Activated T-cell treated with anti-CD3 and anti-CD28 coated beads, Interleukin-2, amount 50 U/mL, for 72 hours (primary cell): ENCODE results near the gene KIAA0040. TPM values are rescaled to one million over a fixed set of nuclear protein-coding genes. Genes with fewer than 3 reads are reported as not detected.

Experiments used
- ATAC-seq, 2 donors: fragments of 150-1000 bp; cut with Tn5 transposase; replicated peaks in 1 of 2; 2 replicates each; pipeline ENCODE4 v1.10.0; 2021; ENCODE audit warnings: moderate library complexity in 2 of 2, mild to moderate bottlenecking in 1 of 2
- DNase-seq, 2 donors: peaks; one replicate each; pipeline ENCODE4 v3.0.0; 2021 to 2022; ENCODE audit warnings: mixed read lengths in 1 of 2
- H3K27ac Mint-ChIP-seq: one replicate; pipeline ENCODE4 v1.8.0; 2022; ENCODE audit warnings: mild to moderate bottlenecking, moderate library complexity, mixed read lengths
- H3K27me3 Mint-ChIP-seq: one replicate; pipeline ENCODE4 v1.8.0; 2022; ENCODE audit warnings: low read depth, mixed read lengths
- H3K36me3 Mint-ChIP-seq, 2 donors: one replicate each; pipeline ENCODE4 v1.8.0; 2022; ENCODE audit warnings: mixed read lengths in 2 of 2, mild to moderate bottlenecking in 1 of 2; ENCODE audit not compliant: insufficient read depth in 2 of 2
- H3K4me1 Mint-ChIP-seq: one replicate; pipeline ENCODE4 v1.8.0; 2022; ENCODE audit warnings: low read depth, mixed read lengths
- H3K4me3 Mint-ChIP-seq, 2 donors: one replicate each; pipeline ENCODE4 v1.8.0; 2022; ENCODE audit warnings: mild to moderate bottlenecking in 2 of 2, mixed read lengths in 2 of 2, moderate library complexity in 2 of 2
- H3K9me3 Mint-ChIP-seq, 2 donors: one replicate each; pipeline ENCODE4 v1.8.0; 2022; ENCODE audit warnings: mixed read lengths in 2 of 2
- total RNA-seq, 2 donors: library from RNA; stranded (reverse); gene quantifications; one replicate each; pipeline ENCODE4 v1.2.3, GENCODE V29; 2022

KIAA0040 gene
- 10 to 100 TPM; 33.4 to 37.4 TPM for total RNA-seq

GRCh38 chr1:175192630-175193526 lies at the start of gene KIAA0040:
TSS of gene KIAA0040 (minus strand) at chr1:175192776. CDS start at chr1:175161013, 31,763 bp downstream.
- peaks cover 43% of the 10 kb centered on the region for H3K4me1 Mint-ChIP-seq
- H3K27ac Mint-ChIP-seq = peak within 1 kb of the TSS; percentile 91
- ATAC-seq = peak; percentile 74 to 80
- peak; percentile 68 to 72 for DNase-seq
- peak within 1 kb of the TSS; percentile 84 to 95 for H3K4me3 Mint-ChIP-seq
- H3K36me3 Mint-ChIP-seq = peaks cover 2 to 5% of the 10 kb centered on the region in 2 donors
- no peaks in the 10 kb centered on the region for H3K27me3 Mint-ChIP-seq
- H3K9me3 Mint-ChIP-seq = no peaks in the 10 kb centered on the region

- Mint-ChIP-seq H3K36me3 (peaks cover 5 to 6% of the 10 kb centered on the region in 2 donors), H3K27me3 (no peaks in the 10 kb centered on the region), H3K9me3 (peaks cover 2 to 7% of the 10 kb centered on the region in 2 donors), H3K4me1 (peaks cover 31% of the 10 kb centered on the region), H3K4me3 (peak overlapping the region in 1 of 2 donors; percentile 2), H3K27ac (no peak overlapping the region)
- ATAC-seq (no peak), DNase-seq (no peak)
Measured at GRCh38 chr1:175237389-175237788, 44.8 kb upstream of the KIAA0040 start.

DNA sequence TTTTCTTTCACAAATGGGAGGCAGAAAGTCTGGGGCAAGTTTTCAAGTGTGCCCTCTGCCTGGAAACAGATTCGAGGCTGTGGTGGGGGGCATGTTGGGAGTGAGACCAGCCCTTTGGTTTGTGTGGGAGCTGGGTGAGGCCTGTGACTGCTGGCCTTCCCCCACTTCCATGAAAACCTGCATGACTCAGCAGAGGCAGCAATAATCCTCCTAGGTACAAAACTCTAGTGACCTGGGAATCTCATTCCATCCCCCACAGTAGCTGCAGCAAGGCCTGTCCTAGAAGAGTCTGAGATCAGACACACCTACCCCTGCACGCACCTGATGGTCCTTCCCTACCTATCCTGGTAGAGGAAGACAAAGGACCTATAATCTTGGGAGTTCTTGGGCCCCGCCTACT lies 42.1 kb upstream of the KIAA0040 start:
- Mint-ChIP-seq H3K4me3 (no peak overlapping the region), H3K36me3 (peaks cover 5 to 6% of the 10 kb centered on the region in 2 donors), H3K9me3 (peaks cover 2 to 7% of the 10 kb centered on the region in 2 donors), H3K27ac (no peak overlapping the region), H3K4me1 (peaks cover 31% of the 10 kb centered on the region), H3K27me3 (no peaks in the 10 kb centered on the region)
- ATAC-seq (no peak), DNase-seq (no peak)

DNA sequence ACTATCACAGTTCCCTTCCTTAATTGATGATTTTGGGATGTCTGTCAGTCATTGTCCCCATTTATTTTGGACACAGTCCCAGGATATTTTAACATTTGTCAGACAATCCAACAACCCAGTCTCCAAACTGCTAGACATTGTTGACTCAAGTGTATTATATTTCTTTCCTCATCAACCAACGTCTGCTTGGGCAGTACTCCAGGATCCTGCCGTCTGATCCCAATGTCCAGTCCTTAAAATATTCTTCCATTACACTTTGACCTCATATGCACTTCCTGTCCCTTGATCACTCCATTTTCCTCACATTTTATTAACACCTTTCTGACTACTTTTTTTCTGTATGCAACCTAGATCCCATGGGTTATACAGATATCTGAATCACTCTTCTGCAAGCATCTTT lies 39.8 kb upstream of the KIAA0040 start:
- peaks cover 0 to 2% of the 10 kb centered on the region in 2 donors for H3K9me3 Mint-ChIP-seq
- no peaks in the 10 kb centered on the region for H3K27me3 Mint-ChIP-seq
- H3K4me1 Mint-ChIP-seq = peaks cover 27% of the 10 kb centered on the region
- no peak for ATAC-seq
- no peak overlapping the region for H3K27ac Mint-ChIP-seq
- no peak for DNase-seq
- peaks cover under 1% of the 10 kb centered on the region in 2 donors for H3K36me3 Mint-ChIP-seq
- no peak overlapping the region for H3K4me3 Mint-ChIP-seq

GRCh38 chr1:175225805-175226129 lies 33.2 kb upstream of the KIAA0040 start:
- H3K27me3 Mint-ChIP-seq = no peaks in the 10 kb centered on the region
- H3K27ac Mint-ChIP-seq = no peak overlapping the region
- DNase-seq = no peak

DNA sequence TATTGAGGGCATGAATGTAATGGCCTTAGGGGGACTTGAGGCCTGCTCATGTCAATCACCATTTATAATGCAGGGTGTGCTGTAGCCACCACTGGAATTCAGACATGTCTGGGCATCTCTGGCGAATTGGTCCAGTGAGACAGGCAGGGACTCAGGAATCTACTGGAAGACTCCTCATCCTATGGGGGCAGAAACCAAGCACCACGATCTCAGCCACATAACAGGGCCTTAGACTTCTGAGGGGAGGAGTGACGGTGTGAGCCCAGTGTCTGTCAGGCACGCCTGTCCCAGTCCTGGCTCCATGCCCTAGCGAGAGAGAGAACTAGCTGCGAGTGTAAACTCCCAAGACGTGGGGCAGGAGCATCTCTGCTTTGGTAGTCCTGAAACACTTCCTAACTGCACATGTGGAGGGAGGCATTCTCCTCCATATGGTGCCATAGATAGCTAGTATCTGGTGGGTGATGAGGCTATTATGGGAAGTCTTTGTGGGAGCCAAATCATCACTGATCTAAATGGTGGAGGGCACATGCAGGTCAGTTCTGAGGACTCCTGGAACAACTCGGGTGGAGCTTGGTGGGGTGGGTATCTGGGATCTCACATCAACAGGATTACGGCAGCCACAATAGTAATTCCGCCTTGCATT lies 29.8 kb upstream of the KIAA0040 start:
- ATAC-seq (no peak), DNase-seq (no peak)
- Mint-ChIP-seq H3K27me3 (no peaks in the 10 kb centered on the region), H3K36me3 (no peaks in the 10 kb centered on the region), H3K9me3 (no peaks in the 10 kb centered on the region), H3K4me1 (peaks cover 4% of the 10 kb centered on the region), H3K4me3 (no peak overlapping the region), H3K27ac (no peak overlapping the region)

More at GRCh38 chr1:175225805-175226129, 33.2 kb upstream of the KIAA0040 start:
- Mint-ChIP-seq H3K36me3 (no peaks in the 10 kb centered on the region), H3K4me3 (no peak overlapping the region), H3K9me3 (no peaks in the 10 kb centered on the region), H3K4me1 (no peaks in the 10 kb centered on the region)
- ATAC-seq = no peak

GRCh38 chr1:175221557-175222175 lies 29.1 kb upstream of the KIAA0040 start:
- H3K36me3 Mint-ChIP-seq = no peaks in the 10 kb centered on the region
- H3K27me3 Mint-ChIP-seq = no peaks in the 10 kb centered on the region
- H3K9me3 Mint-ChIP-seq = no peaks in the 10 kb centered on the region
- H3K27ac Mint-ChIP-seq = no peak overlapping the region
- no peak for ATAC-seq
- H3K4me1 Mint-ChIP-seq = peaks cover 4% of the 10 kb centered on the region
- H3K4me3 Mint-ChIP-seq = no peak overlapping the region
- DNase-seq = no peak

- no peak overlapping the region for H3K4me3 Mint-ChIP-seq
- H3K4me1 Mint-ChIP-seq = peaks cover 4% of the 10 kb centered on the region
- H3K27ac Mint-ChIP-seq = no peak overlapping the region
- H3K27me3 Mint-ChIP-seq = no peaks in the 10 kb centered on the region
- no peaks in the 10 kb centered on the region for H3K9me3 Mint-ChIP-seq
- DNase-seq (no peak), ATAC-seq (no peak)
- H3K36me3 Mint-ChIP-seq = no peaks in the 10 kb centered on the region
Measured at GRCh38 chr1:175220853-175221556, 28.4 kb upstream of the KIAA0040 start.

DNA sequence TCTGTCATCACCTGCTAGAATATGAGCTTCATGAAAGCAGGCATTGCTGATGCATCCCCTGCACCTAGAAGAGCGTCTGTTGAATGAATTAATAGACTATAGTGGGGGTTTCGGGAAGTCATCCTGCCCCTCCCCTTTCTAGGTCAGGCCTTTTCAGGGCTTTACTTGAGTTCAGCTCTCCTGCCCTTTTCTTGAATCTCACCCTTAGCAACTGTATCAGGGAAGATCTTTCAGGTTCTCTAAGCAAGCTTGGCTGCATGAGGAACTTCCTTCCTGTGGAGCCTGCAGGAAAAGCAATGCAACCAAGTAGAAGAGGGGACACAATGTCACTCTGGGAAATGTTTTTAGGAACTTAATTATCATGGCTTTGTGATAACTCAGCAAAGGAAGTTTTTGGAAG lies 27.2 kb upstream of the KIAA0040 start:
- H3K27ac Mint-ChIP-seq = no peak overlapping the region
- no peaks in the 10 kb centered on the region for H3K27me3 Mint-ChIP-seq
- DNase-seq (no peak), ATAC-seq (no peak)
- no peaks in the 10 kb centered on the region for H3K36me3 Mint-ChIP-seq
- no peaks in the 10 kb centered on the region for H3K9me3 Mint-ChIP-seq
- H3K4me1 Mint-ChIP-seq = peaks cover 4% of the 10 kb centered on the region
- no peak overlapping the region for H3K4me3 Mint-ChIP-seq

DNA sequence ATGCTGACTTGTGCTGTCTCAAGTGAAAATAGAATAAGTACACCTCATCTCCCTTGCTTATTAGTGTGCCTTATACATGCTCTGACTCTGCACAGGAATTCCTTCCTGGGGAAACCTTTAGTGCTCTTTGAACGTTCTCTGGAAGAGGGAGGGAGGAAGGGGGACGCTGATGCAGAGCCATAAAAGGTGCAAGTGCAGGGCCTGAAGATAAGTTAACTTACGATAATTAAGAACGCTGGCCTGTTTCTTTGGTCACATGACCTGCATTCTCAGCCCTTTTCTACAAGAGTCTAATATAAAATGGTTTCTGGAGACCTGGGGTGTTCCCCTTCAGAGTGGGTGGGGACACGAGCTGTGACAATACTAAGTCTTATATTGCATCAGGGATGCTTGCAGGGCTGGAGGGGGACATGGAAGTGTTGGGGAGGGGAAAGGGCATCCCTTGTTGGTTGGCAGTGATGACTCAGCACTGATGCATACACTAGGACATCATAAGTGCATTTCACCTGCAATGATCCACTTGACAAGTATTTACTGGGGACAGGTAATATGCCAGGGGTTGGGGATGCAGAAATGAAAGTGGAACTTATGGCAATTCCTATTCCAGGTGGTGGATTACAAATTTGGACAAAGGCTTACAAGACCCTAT lies 26.3 kb upstream of the KIAA0040 start:
- ATAC-seq = peak; percentile 50 to 64
- Mint-ChIP-seq H3K4me1 (peaks cover 4% of the 10 kb centered on the region), H3K27me3 (no peaks in the 10 kb centered on the region), H3K9me3 (no peaks in the 10 kb centered on the region), H3K36me3 (no peaks in the 10 kb centered on the region), H3K4me3 (no peak overlapping the region), H3K27ac (no peak overlapping the region)
- peak in 1 of 2 donors; percentile 4 for DNase-seq

DNA sequence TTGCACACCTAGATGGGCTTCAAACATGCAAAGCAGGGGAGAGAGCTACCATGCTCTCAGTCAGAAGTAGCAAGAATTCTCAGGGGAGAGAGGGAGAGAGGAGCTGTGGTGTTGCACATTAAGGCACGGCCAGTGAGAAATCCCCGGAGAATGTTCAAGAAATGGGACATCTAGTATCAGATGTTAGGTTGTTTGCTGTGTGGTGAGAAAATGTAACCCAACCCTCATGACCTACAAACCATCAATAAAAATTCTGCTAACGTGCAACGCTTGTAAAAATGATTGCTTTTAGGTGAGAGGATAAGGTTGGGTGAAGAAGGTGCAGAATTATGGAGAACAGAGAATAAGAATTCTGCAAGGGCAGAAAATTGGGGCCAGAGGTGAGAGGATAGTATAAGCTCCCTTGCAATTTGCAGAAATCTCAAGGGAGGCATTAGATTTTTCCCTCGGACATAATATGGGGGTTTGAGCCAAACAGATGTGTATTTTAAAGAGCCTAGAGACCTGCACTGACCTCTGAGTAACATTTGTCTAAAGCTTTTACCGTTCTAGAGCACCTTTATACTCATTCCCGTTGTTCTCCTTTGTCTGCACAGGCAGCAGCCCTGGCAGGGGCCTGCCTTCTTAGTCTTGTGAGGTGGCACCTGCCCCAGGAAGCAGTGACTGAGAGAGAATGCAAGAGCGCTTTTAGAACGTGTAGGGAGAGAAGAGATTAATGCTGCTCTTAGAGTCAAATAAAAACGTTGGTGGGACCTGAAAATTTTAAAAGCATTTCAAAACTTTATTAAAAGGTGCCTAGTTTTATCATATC lies 25.4 kb upstream of the KIAA0040 start:
- ATAC-seq (no peak), DNase-seq (no peak)
- Mint-ChIP-seq H3K9me3 (no peaks in the 10 kb centered on the region), H3K4me1 (peaks cover 4% of the 10 kb centered on the region), H3K36me3 (no peaks in the 10 kb centered on the region), H3K27me3 (no peaks in the 10 kb centered on the region), H3K4me3 (no peak overlapping the region), H3K27ac (no peak overlapping the region)

DNA sequence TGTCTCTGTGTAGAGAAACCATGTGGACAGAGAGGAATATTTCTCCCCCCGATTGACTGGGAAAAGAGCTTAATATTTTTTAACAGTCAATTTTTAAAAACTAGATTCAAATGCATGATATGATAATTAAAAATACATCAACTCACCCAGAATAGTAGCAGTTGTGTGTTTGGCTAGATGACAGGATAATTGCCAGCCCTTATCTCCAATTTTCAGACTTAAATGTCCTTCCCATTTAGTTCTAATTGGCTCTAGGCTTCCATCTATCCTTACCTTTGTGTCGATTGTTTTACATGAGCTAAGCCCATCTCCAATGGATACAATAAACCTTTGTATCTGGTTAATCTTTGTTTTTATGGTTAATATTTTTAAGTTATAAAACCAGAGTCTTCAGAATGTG lies 23.9 kb upstream of the KIAA0040 start:
- peaks cover 15% of the 10 kb centered on the region for H3K4me1 Mint-ChIP-seq
- H3K4me3 Mint-ChIP-seq = no peak overlapping the region
- ATAC-seq (no peak), DNase-seq (no peak)
- H3K27me3 Mint-ChIP-seq = no peaks in the 10 kb centered on the region
- no peaks in the 10 kb centered on the region for H3K9me3 Mint-ChIP-seq
- H3K27ac Mint-ChIP-seq = no peak overlapping the region
- H3K36me3 Mint-ChIP-seq = no peaks in the 10 kb centered on the region
